ENCODE data around the gene ARHGEF25.

- TF ChIP-seq, protein P1, sequence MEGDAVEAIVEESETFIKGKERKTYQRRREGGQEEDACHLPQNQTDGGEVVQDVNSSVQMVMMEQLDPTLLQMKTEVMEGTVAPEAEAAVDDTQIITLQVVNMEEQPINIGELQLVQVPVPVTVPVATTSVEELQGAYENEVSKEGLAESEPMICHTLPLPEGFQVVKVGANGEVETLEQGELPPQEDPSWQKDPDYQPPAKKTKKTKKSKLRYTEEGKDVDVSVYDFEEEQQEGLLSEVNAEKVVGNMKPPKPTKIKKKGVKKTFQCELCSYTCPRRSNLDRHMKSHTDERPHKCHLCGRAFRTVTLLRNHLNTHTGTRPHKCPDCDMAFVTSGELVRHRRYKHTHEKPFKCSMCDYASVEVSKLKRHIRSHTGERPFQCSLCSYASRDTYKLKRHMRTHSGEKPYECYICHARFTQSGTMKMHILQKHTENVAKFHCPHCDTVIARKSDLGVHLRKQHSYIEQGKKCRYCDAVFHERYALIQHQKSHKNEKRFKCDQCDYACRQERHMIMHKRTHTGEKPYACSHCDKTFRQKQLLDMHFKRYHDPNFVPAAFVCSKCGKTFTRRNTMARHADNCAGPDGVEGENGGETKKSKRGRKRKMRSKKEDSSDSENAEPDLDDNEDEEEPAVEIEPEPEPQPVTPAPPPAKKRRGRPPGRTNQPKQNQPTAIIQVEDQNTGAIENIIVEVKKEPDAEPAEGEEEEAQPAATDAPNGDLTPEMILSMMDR (IDR thresholded peaks at IDR 0.05) = no peak
- no peak for TF ChIP-seq ZFX (IDR thresholded peaks at IDR 0.05; ENCODE audit: borderline replicate concordance)
Observed at GRCh38 chr12:57563358-57563757, 47.9 kb upstream of the ARHGEF25 start.
